Measurements from ENCODE around the gene HOXA7. TPM values are rescaled to one million over a fixed set of nuclear protein-coding genes. Genes with fewer than 3 reads are reported as not detected.

HOXA7 gene
- total RNA-seq, 2 donors from 2014 or later: 21.9 to 24.4 TPM

- DNase-seq: no peak
- Histone ChIP-seq H3K27me3 (peaks cover 10% of the 10 kb centered on the region), H3K4me1 (no peaks in the 10 kb centered on the region), H3K4me3 (peak overlapping the region; percentile 57), H3K36me3 (no peaks in the 10 kb centered on the region), H3K9ac (ENCODE audit: low read depth in 2 of 2, low read length in 2 of 2) (peak overlapping the region; percentile 92 to 98), H3K9me3 (no peaks in the 10 kb centered on the region), H3K27ac (peak overlapping the region; percentile 94)
- intact Hi-C loops (cut with DNase I): no loop called here
- no peak for TF ChIP-seq CTCF (IDR thresholded peaks at IDR 0.05)
These were observed 15.9 kb upstream of the HOXA7 start for GRCh38 chr7:27172315-27172774.

- no peaks in the 10 kb centered on the region for H3K9me3 ChIP-seq
- DNase-seq: no peak
- peak overlapping the region; percentile 94 for H3K27ac ChIP-seq
- no peaks in the 10 kb centered on the region for H3K36me3 ChIP-seq
- peaks cover 10% of the 10 kb centered on the region for H3K27me3 ChIP-seq
- H3K4me1 ChIP-seq: no peaks in the 10 kb centered on the region
- peak overlapping the region; percentile 57 for H3K4me3 ChIP-seq
- intact Hi-C loops (cut with DNase I): no loop called here
- H3K9ac ChIP-seq (ENCODE audit: low read depth in 2 of 2, low read length in 2 of 2): peak overlapping the region; percentile 92 to 98
- TF ChIP-seq CTCF (IDR thresholded peaks at IDR 0.05): no peak
These were observed 15.3 kb upstream of the HOXA7 start for GRCh38 chr7:27171637-27172314.

GRCh38 chr7:27171325-27171636 lies 14.8 kb upstream of the HOXA7 start:
- TF ChIP-seq CTCF (IDR thresholded peaks at IDR 0.05): no peak
- H3K9ac ChIP-seq (ENCODE audit: low read depth in 2 of 2, low read length in 2 of 2): peak overlapping the region; percentile 31 to 98
- peak overlapping the region; percentile 94 for H3K27ac ChIP-seq
- H3K9me3 ChIP-seq: no peaks in the 10 kb centered on the region
- peak overlapping the region; percentile 57 for H3K4me3 ChIP-seq
- no peaks in the 10 kb centered on the region for H3K36me3 ChIP-seq
- DNase-seq: no peak
- peaks cover 12% of the 10 kb centered on the region for H3K27me3 ChIP-seq
- intact Hi-C loops (cut with DNase I): no loop called here
- H3K4me1 ChIP-seq: no peaks in the 10 kb centered on the region

- H3K27me3 ChIP-seq: peaks cover 17% of the 10 kb centered on the region
- intact Hi-C loops (cut with DNase I): no loop called here
These were observed 14.2 kb upstream of the HOXA7 start for GRCh38 chr7:27170426-27171324.

More at GRCh38 chr7:27170426-27171324, 14.2 kb upstream of the HOXA7 start:
- no peaks in the 10 kb centered on the region for H3K4me1 ChIP-seq
- DNase-seq: no peak
- peak overlapping the region; percentile 94 for H3K27ac ChIP-seq
- H3K4me3 ChIP-seq: peak overlapping the region; percentile 57
- no peaks in the 10 kb centered on the region for H3K36me3 ChIP-seq
- TF ChIP-seq CTCF (IDR thresholded peaks at IDR 0.05): no peak
- no peaks in the 10 kb centered on the region for H3K9me3 ChIP-seq
- peak overlapping the region; percentile 91 to 98 for H3K9ac ChIP-seq (ENCODE audit: low read depth in 2 of 2, low read length in 2 of 2)

All from colonic mucosa (tissue), 4 donors.